ENCODE measurements around the gene CCDC157.

DNA sequence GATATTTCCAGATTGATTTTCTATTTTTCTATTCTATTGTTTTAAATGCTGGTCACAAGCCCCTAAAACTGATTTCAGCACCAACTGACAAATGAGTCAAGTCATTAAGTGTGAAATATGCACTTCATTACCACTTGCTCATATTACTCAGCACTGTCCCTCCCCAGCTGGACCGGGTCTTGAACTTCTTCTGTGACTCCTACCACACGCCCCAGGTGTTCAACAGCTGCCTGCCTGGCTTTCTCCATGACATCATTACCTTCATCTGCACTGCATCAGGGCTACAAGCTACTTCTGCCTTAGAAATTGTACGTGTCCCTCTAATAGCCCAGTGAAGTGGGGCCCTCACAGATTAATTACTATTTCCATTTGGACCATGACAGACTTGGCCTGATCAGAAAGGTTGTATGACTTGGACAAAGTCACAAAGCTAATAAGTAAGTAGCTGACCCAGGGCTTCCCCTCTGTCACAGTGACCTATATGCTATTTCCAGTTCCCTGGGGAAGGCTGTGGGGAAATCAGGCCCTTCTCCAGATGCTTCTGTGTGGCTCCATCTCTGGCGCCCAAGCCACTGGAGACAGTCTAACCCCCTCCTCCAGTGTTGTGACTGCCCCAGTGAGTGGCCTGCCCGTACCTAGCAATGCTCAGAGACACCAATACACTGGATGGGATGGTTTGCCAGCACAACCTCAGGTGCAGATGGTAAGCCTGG lies 48.1 kb upstream of the CCDC157 start:
- no peak for TF ChIP-seq BCL6 (CRISPR knock-in tag; IDR thresholded peaks at IDR 0.05)
- TF ChIP-seq, protein P1, sequence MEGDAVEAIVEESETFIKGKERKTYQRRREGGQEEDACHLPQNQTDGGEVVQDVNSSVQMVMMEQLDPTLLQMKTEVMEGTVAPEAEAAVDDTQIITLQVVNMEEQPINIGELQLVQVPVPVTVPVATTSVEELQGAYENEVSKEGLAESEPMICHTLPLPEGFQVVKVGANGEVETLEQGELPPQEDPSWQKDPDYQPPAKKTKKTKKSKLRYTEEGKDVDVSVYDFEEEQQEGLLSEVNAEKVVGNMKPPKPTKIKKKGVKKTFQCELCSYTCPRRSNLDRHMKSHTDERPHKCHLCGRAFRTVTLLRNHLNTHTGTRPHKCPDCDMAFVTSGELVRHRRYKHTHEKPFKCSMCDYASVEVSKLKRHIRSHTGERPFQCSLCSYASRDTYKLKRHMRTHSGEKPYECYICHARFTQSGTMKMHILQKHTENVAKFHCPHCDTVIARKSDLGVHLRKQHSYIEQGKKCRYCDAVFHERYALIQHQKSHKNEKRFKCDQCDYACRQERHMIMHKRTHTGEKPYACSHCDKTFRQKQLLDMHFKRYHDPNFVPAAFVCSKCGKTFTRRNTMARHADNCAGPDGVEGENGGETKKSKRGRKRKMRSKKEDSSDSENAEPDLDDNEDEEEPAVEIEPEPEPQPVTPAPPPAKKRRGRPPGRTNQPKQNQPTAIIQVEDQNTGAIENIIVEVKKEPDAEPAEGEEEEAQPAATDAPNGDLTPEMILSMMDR (IDR thresholded peaks at IDR 0.05 in 2 of 3, conservative IDR thresholded peaks at IDR 0.05 in 1 of 3; ENCODE audit: insufficient read depth in 2 of 3, low read depth in 1 of 3, low read length in 3 of 3), result no peak
- TF ChIP-seq CHCHD3 (CRISPR knock-in tag; IDR thresholded peaks at IDR 0.05), result no peak
- no peak for TF ChIP-seq ZNF239 (CRISPR knock-in tag; IDR thresholded peaks at IDR 0.05)
- TF ChIP-seq JUN (IDR thresholded peaks at IDR 0.05; ENCODE audit: borderline replicate concordance, low read depth, low read length), result no peak
- no peak for TF ChIP-seq JUN (CRISPR knock-in tag; IDR thresholded peaks at IDR 0.05; ENCODE audit: borderline replicate concordance)
- TF ChIP-seq PHB (CRISPR knock-in tag; IDR thresholded peaks at IDR 0.05), result no peak
